SKM-1 treated with dmso at 0.1 percent for 144 hours (cell line): ENCODE data around the gene SCARB2.
A peak's percentile ranks its signal among the peaks of the same experiment; 100 is the strongest.

ENCODE experiments used
- DNase-seq: peaks from one replicate; lab custom pipeline; 2025; ENCODE audit not compliant: unreplicated experiment; lab: John Stamatoyannopoulos, UW

Gene SCARB2

DNA sequence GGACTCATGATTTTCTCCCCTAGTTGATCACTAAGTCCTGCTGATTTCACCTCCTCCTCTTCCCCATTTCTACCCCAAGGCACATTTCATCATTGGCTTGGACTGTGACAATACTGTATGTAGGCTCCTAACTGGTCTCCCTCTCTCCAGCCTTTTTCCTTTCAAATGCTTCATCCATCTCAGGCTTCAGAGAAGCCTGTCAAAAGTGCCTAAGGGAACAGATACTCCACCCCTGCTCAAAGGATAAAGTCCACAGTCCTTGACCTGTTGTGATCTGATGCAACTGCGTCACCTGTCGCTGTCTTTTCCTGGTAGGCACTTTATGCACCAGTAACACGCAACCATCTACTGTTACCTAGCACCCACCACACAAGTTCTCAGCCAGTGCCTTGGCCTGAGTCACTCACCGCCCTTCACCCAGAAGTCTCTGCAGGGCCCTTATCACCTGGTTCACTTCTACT, 12.8 kb downstream of the SCARB2 start:
- peak; percentile 37 for DNase-seq

DNA sequence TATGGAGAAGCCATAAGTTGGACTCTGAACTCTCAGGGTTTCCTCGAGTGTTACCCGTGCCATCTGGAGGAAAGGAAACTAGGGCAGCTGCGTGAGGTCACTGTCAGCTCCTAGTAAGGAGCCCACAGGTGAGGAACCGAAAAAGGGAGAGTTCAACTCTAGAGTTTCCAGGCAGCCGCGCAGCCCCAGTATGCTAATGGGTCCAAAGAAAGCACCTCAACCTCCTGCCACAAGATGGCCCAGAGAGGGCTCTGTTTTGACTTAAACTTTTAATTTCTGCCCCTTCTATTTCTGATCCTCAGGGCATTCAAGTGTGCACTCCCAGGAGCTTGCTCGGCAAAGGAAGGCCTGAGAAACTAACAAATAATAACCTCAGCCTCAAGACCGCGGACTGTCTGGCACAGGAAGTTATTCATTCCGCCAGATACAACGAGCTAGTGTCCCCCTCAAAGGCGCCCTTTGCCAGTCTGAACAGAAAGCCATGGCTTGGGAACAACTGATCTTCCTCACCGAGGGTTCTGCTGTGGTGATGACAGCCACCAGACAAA, 13.9 kb downstream of the SCARB2 start:
- no peak for DNase-seq

DNA sequence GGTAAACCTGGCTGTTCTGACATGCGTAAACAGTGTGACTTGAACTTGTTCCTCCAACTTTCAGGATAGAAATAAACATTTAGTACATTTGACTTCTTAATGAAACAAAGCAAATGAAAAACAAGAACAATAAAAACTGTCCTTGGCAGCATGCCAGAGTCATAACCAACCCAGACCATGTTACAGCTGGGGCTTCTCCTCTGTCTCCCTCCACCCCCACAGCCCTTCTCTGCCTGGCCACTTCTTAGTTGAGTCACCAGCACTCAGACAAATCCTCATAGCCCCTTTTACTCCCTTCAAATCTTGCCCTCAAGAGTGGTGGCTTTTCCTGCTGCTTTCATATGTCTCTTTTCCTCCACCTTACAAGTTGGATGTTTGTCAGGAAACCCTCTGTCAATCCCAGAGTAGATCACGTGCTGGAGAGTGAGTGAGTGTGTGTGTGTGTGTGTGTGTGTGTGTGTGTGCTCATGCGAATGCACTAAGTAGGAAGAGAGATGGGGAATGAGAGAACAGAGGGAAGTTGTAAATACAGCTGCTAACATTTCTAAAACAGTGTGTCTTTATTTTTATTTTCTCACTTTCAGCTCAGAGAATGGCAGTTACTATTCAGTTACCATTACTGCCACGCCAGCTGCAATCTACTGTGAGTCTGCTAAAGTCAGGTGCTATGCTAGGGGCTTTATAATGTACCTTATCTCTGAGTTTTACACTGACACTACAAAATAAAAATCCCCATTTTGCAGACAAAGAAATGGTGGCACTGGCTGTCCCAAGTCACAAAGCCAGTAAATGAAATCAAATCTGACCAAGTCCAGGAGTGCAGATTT, 15.0 kb downstream of the SCARB2 start:
- no peak for DNase-seq

DNA sequence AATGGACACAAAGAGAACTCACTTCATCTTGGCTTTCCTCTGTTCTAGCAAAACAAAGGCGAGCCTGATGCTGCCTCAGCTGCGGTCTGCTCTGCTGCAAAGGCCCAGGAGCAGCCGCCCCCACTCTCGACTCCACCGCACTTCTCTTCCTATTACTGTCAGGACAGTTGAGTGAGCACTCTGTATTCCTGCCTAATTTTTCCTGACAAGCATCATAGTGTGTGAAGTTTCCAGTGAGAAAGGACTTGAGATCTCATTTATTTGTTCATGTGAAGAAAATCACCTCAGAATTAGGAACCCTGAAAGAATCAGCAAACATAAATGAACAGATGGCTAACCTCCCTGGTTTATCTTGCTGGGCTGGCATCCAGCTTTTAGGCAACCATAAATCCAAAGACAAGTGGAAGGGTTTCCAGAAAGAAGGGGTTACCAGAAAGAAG, 15.6 kb downstream of the SCARB2 start:
- DNase-seq, result no peak

DNA sequence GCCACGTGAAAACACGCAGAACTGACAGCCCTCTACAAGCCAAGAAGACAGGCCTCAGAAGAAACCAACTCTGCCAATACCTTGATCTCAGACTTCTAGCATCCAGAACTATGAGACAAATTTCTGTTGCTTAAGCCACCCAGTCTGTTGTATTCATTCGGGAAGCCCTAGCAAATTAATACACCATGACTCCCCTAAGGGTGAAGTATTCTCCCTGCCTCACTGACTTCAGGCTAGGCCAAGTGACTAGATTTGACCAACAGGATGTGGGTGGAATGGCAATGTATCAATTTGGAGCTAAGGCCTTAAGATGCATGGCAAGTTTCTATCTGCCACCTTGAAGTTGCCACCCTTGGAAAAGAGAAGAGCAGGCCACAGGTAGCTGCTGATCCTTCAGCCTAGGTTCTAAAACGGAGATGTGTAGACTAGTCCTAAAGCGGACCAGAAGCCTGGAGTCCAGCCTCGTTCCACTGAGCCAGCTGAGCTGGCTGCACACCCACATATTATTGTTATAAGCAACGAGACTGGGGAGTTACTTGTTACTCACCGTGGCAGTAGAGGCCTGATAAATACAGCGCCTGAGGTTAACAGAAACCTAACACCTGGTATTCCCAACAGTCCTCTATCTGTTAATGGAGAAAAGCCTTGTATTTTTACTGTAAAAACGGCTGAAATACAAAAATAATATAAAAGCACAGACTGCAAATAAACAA, 16.4 kb downstream of the SCARB2 start:
- DNase-seq, result no peak

DNA sequence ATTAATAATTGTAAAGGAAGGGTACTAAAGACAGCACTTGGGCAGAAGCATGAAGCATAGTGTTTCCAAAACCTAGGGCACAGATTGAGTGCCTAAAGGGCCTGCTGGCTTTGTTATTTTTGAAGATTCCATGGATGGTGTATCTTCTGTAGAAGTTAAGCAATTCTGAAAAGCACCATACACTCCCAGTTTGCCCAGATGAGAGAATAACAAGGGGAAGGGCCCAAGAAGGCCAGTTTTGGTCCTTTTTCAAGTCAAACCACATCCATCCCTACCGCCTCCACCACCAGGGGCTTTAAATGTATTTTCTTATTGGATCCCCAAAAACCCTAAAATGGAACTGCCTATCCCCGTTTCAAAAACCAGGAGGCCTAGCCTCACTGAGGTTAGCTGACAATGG, 17.2 kb downstream of the SCARB2 start:
- DNase-seq, result no peak

DNA sequence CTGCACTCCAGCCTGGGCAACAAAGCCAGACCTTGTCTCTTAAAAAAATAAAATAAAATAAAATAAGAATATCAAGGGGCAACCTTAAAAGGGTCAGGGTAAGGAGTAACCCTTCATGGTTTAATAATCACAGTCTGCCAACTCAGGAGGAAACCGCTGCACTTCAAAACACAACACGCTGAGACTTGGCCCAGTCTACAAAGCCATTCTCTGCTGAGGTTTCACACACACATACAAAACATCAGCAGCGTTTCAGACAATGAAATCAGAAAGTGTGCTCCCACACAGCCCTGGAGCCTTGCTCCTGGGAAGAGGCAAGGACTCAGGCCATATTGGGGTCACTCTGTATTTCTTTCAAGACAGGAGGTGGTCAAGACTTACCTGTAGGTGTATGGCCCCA, 18.3 kb downstream of the SCARB2 start:
- DNase-seq, result no peak

DNA sequence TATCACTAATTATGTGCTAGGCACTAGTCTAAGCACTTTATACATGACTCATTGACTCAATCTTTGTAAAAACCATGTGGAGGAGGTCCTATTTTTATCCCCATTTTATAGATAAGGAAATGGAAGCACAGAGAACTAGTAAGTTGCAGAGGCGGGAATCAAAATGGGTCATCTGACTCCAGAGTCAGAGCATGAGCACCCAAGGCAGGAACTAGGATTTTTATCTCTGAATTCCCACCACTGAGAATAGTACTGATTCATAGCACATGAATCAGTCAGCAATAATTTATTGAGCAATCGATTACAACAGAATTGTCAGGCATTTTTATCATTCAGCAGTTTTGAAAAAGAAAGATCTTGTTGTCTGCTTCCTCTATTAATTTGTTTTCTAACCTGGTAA, 19.3 kb downstream of the SCARB2 start:
- DNase-seq, result no peak

DNA sequence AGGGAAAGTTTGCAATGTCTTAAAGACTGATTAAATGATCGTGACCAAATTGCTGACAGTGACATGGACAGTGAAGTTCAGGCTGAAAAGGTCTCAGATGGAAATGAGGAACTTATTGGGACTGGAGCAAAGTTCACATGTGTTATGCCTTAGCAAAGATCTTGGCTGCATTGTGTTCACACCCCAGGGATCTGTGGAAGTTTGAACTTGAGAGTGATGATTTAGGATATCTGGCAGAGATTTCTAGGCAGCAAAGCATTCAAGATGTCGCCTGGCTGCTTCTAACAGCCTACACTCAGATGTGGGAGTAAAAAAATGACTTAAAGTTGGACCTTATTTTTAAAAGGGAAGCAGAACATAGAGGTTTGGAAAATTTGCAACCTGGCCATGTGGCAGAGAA, 21.4 kb downstream of the SCARB2 start:
- DNase-seq, result peak; percentile 26

DNA sequence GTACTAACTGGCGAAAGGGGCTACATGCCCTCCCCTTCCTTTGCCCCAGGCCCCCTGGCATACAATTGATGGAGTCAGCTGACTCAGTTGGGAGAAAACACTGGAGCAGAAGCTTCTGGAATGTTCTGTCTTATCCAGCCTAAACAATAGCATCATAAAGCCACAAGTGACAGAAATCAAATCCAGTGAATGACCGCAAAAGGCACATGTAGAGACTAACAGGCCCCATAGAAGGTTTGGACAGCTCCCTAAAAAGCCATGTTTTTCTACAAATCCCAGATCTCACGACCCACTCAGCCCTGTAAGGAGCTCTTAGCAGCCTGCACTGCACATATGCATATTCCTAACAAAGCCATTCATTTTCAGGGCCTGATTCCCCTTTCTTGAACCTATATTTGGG, 25.1 kb downstream of the SCARB2 start:
- no peak for DNase-seq

DNA sequence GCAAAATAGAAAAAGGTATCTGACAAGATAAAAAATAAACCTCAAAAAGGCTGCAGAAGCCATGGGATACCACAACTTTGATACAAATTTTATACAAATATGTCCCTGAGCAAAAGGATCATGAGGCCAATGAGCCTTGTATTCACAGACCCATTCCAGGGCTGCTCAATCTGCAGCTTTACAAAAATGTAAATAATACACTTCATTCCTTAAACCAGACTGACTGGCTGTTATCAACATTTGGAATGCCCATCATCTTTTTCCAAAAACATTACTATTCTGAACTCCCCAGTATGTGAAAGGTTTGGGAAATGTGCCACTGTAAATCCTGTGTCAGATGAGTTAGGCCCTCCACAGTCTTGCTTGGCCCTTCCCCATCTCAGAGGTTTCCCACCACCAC, 25.5 kb downstream of the SCARB2 start:
- DNase-seq, result no peak

DNA sequence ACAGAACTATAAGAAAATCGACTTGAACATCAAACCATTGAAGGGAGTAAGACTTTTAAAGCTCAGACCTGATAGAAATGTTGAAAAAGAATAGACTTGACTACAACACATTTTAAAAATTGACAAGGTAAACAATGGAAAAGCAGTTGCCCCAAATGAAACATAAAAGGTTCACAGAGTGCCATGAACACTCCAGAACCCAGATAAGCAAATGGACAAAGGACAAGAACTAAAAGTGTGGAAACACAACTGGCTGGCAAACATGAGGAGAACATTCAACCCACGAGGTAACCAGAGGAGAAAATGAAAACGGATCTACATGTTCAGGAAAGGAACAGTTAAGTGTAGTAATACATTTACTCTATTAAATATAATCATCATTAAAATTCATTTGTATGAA, 26.5 kb downstream of the SCARB2 start:
- DNase-seq, result no peak

DNA sequence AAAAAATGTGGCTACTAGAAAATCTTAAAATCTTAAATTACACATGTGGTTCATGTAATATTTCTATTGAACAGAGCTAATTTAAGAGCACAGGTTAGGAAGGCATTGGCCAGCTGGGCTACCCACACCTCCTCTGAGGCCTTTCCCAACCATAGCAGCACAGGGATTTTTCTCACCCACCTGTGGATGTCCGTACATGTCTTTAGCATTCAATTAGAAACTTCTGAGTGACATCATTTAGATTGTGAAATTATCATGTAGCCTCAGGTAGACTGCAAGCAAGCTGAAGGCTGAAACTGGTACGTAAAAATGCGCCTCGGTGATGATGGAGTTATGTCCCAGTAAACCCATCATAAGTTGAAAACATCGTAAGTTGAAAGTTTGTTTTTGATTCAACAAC, 31.2 kb downstream of the SCARB2 start:
- DNase-seq, result no peak

DNA sequence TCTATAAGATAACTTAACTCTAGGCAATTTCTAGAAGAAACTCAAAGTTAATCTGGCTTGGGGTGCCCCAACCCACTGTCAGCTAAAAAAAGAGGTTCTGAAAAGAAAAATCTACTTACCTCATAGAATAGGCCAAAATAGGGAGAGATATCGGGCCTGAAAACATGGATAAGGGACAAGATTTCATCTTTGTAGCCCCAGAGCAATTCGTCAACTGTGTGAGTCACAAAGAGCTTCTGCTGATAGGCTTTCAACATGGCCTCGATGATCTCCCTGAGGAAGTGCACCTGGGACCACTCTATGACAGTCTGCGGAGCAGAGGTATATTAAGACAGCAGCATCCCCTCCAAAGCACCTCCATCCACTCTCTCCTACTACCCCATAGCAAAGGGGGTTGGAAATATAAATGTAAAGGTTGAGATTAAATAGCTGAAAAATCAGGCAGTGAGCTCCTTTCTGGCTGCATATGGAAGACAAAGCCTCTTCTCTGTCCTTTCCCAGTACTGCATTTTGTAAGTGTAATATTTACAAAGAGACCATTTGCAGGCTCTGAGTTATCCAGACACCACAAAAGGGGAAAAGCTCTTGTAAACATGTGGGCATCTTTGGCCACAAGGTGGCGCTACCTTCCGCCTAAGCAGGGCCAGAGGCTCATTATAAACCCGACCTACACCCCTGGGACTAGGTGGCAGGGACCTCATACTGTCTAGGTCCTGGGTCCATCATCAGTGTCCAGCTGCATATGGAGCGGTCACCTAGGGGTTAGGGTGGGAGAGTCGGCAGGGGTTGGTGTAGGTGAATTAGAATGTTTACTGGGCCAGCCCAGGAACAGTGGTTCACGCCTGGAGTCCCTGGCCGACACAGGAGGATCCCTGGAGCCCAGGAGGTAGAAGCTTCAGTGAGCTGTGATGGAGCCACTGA, 34.0 kb downstream of the SCARB2 start:
- peak; percentile 55 for DNase-seq

DNA sequence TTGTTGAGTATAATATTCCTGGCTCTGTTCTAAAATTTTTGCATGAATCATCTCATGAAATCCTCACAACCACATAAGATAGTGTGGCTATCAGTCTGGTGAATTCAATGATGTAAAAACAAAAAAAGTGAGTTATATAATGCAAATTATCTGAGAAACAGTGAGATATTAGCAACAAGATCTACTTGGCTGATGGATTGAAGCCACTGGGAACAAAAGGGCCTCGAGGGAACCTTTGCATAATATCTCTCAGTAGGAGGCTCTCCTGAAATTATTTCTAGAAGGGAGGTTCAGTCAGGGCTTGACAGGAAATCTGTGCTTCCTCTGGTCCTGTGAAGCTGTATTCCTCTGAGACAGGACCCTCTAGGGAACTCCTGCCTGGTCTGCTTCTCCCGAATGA, 35.3 kb downstream of the SCARB2 start:
- no peak for DNase-seq

DNA sequence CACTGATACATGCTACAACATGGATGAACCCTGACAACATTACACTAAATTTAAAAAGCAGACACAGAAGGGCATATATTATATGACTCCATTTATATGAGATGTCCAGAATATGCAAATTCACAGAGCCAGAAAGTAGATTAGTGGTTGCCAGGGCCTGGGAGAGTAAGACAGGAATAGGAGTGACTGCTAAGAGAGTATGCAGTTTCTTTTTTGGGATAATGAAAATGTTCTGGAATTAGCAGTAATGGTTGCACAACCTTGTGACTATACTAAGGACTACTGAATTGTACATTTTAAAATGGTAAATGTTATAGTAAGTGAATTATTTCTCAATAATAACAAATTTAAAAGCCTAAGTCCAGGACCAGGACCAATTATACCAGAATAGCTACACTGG, 35.9 kb downstream of the SCARB2 start:
- DNase-seq, result no peak

DNA sequence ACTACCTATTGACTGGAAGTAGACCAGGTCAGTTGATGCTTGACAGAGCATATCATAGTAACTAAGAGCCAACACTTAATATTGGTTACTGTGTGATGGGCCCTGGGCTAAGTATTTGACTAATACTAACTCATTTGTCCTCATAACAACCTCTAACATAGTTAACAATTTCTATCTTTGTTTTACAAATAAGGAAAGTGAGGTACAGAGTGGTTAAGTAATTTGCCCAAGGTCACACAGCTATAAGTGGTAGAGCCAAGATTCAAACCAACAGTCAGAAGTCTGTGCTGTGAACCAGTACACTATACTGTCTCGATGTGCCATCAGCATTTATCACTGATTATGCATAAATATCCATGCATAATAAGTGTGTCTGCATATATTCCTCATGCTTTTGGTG, 38.3 kb downstream of the SCARB2 start:
- DNase-seq, result no peak

DNA sequence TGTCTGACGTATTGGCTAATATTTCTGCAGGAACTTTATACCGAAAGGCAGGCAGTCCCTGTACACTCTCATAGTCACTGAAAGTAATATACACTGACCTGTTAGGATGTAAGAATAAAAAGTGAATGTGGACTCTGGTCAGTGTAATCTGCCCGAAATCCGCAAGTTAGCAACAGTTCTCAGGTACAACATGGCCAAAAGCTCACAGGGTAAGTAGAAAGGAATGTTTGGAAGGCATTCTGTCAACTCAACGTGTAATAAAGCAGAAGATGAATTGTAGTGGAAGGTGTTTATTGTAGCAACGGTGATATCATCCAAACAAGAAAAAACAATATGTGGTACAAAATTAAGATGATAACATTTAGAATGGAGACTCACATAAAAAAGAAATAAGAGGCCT, 39.4 kb downstream of the SCARB2 start:
- no peak for DNase-seq

DNA sequence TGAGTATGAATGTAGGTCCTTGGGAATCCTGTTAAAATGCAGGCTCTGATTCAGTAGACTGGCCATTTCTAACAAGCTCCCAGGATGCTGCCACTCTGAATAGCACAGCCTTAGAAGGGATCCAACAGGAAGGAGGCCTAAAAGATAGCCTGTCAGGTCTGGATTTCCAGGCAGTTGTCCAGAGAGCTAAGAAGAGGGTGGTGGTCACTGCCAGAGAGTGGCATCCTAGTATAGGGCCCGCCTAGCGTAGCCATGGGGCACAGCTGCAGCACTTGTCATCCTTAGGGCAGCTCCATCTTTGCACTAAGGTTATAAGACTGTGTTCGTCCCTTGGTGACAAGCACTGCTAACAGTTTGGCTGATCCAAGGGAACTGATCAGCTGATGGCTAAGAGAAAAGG, 44.9 kb downstream of the SCARB2 start:
- no peak for DNase-seq

DNA sequence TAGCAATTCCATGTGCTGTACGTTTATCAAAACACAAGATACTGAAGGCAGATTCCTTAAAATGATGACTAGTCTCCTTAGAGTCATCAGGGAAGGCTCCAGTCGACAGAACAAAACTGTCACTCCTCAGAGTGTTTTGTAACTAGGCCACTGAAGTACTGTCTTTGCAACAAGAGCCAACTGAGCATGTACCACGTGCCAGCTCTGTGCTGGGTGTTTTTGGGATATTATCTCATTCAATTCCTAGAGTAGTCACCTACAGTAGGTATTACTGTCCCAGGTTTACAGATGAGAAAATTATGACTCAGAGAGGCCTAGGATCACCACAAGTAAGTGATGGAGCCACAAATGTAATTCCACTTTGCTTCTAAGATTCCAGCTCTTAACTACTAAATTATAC, 47.1 kb downstream of the SCARB2 start:
- DNase-seq, result no peak

DNA sequence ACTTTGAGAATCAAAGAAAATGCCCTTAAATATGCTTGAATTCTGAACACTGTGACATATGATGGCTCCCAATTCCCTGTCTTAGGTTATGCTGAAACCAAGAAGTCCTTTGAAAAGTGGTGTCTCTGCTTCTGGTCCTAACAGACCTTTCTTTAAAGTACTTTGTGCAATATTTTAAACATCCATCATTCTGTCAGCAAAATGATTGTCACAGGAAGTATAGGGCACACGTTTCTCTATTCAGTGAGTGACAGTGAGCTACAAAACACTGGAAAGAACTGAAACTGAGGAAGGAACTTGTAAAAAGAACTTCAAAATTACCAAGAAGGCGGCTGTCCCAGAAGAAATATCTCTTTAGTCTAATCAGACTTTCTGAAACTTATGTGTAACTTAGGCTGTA, 53.3 kb downstream of the SCARB2 start:
- no peak for DNase-seq
